Measurements from ENCODE around the gene BEST3.

The BEST3 gene

DNA sequence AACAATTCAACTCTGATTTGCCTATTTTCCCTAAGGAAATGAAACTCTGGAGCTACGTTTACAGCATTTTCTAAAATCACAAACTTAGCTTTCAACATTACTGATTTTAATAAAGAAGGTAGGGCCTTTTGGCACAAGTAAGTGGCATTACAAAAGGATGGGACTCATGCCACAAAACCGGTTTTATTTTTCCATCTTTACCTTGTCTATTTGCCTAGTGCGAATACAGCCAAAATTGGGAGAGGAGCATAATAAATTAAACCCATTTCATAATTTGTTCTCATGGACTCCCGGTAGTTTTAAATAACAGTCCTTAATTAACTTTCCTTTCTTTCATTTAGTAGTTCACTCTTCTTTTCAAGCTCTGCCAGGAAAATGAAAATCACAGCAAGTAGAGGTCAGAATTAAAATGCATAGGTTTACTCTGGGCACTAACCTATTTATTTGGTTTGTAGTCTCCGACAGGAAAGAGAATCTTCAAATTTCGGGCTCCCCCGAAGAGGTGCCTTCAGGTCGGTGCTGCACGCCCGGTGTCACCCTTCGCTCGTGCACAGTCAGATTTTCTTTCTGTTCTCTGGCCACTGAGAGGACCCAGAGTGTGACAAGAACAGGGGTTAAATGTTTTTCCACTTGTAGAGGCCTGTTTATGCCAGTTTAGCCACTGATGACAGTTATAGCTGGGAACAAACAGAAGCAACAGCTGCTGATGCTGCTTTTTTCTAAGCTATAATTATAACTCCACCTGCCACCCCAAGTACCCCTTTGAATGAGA is at the start of gene BEST3:
BEST3 (minus strand) TSS at position 535 of the 772 bp plus-strand sequence. CDS start 1,505 bp downstream, outside the sequence.
- no peak for DNase-seq

DNA sequence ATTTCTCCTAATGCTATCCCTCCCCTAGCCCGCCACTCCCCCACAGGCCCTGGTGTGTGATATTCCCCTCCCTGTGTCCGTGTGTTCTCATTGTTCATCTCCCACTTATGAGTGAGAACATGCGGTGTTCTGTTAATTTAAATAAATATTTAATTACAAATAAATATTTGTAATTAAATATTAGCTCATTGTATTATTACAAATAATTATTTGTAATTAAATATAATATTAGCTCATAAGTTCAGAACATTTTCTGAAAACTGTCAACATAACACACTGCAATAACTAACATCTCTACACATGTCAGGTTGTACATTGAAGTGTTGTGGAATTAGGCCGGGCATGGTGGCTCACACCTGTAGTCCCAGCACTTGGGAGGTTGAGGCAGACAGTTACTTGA is 45.0 kb upstream of the BEST3 start:
- no peak for DNase-seq

GRCh38 chr12:69739287-69740191 is 40.4 kb upstream of the BEST3 start:
- DNase-seq = peak; percentile 18

GRCh38 chr12:69738351-69739286 is 39.5 kb upstream of the BEST3 start, which contains the start of gene RAB3IP:
RAB3IP (plus strand) TSS chr12:69738860; CDS start chr12:69755409, 16,549 bp downstream.
- peak; percentile 74 for DNase-seq

GRCh38 chr12:69733638-69734037 is 34.5 kb upstream of the BEST3 start:
- DNase-seq = no peak

DNA sequence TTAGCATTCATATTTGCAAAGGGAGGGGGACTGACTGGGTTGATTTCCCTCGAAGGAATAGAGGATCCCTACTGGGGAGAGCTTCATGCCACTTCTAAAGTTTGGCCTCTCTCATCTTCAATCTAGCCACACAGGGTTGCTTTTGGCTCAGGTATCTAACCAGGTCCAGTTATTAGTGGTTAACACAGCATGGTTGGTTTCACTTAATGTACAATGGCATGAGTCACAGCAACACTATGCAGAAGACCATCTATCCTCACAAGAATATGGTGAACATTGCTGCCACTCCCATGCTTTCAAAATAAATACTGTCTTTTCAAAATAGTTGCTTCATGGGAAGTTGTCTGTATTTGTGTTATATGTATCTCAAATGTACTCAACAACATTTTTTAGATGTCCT is 33.0 kb upstream of the BEST3 start:
- DNase-seq = peak; percentile 25

DNA sequence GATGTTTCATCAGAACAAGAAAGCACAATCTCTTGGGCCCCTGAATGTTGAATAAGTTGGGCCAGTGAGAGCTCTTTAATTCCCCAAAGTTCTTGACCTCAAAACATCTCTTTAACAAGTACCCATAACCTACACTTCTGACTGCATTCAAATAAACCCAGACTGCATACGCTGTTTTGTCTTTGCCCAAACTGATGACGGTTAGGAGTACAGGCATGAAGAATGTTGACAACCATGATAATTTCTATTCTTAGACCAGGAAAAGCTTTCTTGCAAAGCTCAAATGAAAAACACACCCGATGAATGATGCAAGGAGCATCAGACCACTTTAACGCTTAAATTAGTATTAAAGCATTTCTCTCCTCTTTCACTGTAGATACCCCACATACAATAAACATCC is 27.8 kb upstream of the BEST3 start:
- peak; percentile 3 for DNase-seq

- no peak for DNase-seq
Observed at GRCh38 chr12:69720750-69721149, 21.6 kb upstream of the BEST3 start.

DNA sequence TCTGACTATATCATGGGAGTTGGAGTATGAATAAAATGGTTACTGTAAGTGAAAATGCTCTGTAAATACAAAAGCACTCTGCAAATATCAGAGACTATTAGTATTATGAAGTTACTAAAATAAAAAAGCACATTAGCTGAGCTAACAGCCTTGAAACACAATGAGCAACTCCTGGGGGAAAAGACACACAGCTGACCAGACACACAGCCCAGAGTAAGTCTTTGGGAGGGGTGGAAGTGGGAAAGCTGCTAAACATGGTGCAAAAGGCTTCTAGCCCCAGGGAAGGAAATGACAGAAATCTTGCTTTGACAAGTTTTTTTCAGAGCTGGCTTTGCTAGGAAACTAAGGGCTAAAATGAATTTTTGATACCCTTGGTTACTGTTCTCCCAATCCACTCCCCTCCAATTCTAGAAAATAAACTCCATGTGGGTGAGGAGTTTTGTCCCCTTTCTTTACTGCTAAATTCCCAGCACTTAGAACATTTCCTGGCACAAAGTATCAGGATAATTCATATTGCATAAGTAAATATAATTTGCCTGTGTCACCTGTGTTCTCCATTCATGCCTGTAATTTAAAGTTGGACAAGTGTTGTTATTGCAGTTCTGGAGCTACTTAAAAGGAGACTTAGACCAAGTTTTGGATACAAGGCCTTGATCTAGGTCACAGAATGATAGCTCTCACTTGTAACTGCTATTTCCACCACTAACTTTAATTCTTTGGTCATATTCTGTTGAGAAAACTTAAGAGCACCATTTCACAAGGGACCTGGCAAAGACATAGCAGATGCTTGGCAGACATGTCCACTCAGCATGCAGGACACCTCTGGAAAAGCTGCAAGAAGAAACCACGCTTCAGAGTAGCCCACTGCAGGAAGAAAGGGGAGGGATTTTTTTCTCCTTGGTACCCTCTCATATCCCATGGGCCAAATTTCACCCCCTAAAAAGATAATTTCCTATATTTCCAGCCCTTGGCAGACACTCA is 20.5 kb upstream of the BEST3 start:
- DNase-seq = no peak

DNA sequence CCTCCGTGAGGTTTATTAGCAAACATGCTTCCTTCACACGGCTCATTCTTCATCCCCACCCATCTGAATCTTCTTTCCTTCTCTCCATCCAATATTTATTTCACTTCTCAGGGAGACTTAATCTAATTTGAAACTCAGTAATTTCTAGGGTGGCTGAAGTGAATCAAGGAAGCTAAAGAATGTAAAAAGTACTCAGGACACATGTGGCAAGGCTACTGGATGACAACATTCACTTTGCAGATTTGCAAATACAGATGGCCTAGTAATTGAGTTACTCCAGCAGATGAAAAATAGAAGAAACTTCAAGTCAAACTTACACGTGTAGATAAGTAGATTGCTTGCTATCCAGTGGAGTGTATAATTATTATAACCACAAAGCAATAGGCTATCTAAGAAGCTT is 15.4 kb upstream of the BEST3 start:
- no peak for DNase-seq

GRCh38 chr12:69712826-69713225 is 13.7 kb upstream of the BEST3 start:
- DNase-seq = no peak

DNA sequence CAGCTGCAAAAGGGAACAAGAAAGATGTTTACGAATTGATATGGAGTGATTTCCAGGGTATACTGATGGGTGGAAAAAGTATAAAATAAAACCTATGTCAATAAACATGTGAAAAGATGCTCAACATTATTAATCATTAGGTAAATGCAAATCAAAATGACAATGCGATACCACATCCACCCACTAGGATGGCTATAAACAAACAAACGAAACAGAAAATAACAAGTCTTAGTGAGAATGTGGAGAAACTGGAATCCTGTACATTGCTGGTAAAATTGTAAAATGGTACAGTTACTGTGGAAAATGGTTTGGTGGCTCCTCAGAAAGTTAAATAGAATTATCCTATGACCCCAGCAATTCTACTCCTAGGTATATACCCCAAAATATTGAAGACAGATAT is 9.5 kb upstream of the BEST3 start:
- DNase-seq = no peak

GRCh38 chr12:69704357-69704756 is 5.3 kb upstream of the BEST3 start:
- DNase-seq = no peak

GRCh38 chr12:69703146-69703642 is 4.1 kb upstream of the BEST3 start:
- no peak for DNase-seq

GRCh38 chr12:69701826-69702225 is 2.7 kb upstream of the BEST3 start:
- peak; percentile 6 for DNase-seq

DNA sequence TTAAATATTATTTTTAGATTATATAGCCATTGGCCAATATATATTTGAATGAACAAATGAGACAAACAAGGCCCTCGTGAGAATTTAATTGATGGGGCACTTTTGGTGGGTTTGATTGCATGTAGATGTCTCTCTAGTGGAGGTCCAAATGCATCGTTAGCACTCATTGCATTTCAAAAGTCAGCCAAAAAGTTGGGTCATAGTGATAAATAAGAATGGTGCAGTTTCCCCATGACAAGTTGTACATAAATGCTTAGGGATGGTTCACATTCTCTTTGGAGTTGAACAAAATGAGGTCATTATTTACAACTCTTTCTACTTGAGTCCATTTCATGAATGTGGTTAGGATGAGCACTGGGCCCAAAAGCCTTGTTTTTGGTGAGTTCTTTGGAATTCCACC is 1.0 kb downstream of the BEST3 start:
- no peak for DNase-seq

DNA sequence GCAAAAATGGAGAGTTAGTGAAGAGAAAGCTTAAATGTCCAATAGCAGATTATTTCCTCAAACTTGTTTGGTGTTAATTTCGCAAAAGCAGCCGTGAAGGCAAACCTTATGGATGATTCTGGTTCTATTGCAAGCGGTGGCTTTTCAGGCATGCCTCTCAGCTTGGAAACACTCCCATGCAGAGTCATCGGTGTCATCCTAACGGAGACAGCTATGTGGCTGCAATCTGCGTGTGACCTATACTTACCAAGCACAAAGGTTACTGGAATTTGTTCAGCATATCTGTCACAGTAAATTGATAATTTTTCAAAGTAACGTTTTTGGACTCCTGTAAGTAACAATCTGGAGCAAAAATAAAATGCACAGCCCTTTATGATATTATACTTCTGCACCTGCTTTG is 5.0 kb downstream of the BEST3 start:
- no peak for DNase-seq

DNA sequence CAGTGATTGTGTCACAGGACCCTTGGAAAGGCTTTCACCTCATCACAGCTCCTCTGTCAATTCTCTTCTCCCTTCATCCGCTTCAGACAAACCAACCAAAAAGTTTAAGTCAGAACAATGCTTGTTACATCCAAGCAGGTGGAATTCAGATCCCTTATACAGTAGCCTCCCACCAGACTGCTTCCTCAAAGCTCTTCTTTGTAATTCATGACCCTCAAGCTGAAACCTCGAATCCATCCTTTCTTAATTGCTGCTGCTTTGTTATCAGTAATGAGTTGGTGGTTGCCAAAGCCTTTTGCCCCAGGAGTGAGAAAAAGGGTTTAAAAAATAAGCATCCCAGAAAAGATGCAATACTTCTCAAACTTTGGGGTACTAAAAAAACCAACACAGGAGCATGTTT is 9.5 kb downstream of the BEST3 start:
- DNase-seq = no peak

DNA sequence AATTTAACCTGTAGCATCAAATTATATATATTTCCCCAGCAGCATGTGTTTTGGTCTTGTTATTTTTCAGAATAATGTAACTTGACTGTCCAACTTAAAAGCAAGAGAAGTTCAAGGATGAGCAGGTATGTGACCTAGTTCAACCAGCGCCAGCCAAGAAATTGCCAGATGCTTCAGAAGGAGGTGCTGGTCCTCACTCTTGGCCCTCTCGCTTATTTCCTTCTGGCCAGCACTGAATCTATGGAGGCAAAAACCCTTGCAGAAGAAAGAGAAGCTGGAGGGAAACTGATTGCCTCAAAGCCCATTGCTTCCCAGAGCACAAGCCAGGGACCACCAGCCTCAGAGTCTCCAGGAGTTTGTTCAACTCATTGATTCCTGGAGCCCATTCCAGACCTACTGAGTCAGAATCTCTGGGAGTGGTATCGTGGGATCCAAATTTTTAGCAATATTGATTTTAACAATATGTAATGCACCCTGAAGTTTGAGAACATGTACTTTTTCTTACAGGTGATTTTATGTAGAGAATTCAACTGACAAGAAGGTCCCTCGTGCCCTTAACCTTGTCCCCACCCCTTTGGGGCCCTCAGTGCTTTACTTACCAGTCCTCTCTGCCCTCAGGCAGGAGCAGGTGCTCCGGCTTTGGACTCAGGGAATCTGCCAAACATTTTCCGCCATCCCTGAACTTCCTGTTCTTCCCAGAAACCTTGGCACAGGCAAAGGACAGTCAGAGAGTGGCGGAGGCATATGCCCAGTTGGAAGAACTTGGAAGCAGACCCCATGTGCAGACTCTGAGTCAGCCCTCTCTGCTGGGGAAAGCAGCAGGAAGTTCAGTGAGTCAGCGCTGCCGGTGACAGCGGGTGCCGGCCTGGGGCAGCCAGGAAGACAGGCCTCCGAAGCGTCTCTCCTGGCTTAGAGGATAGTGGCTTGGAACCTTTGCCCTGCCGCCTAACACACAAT is 10.4 kb downstream of the BEST3 start:
- DNase-seq = peak; percentile 94

DNA sequence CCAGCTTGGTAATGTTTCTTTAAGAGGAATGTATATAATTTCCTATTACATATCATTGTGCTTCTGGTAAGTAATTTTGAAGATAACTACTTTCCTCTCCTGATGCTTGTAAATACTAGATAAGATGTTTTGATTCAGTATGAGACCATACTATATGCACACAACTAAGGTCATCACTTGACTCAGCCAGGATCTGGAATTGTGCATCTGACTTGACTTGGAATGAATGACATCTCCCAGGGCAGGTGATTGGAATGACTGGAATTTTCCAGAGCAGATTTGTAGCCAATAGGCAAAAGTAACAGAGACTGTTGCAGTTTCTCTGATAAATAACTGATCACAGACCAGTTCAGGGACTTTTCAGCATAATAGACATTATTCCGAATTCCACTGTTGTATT is 11.1 kb downstream of the BEST3 start:
- DNase-seq = peak; percentile 62
